Measurements from ENCODE around the gene TTC9.

TTC9 gene

DNA sequence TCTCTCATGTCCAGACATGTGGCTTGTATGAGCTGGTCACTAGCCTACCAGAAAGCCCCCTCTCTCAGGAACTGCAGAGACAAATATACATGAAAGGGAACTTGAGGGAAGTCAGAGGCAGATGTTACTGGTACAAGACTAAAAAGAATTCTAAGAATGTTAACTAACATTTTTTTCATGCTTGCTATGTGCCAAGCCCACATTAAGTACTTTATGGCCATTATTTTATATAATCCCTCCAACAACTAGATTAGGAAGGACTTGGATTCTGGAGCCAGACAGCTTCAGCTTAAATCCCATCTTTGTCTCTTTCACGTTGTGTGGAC, 24.6 kb downstream of the TTC9 start:
- no peak overlapping the region for H3K4me3 ChIP-seq (ENCODE audit: low read depth in 1 of 2, low read length in 1 of 2)
- no peaks in the 10 kb centered on the region for H3K27me3 ChIP-seq
- no peaks in the 10 kb centered on the region for H3K36me3 ChIP-seq
- no peaks in the 10 kb centered on the region for H3K9me3 ChIP-seq
- TF ChIP-seq, protein P1, sequence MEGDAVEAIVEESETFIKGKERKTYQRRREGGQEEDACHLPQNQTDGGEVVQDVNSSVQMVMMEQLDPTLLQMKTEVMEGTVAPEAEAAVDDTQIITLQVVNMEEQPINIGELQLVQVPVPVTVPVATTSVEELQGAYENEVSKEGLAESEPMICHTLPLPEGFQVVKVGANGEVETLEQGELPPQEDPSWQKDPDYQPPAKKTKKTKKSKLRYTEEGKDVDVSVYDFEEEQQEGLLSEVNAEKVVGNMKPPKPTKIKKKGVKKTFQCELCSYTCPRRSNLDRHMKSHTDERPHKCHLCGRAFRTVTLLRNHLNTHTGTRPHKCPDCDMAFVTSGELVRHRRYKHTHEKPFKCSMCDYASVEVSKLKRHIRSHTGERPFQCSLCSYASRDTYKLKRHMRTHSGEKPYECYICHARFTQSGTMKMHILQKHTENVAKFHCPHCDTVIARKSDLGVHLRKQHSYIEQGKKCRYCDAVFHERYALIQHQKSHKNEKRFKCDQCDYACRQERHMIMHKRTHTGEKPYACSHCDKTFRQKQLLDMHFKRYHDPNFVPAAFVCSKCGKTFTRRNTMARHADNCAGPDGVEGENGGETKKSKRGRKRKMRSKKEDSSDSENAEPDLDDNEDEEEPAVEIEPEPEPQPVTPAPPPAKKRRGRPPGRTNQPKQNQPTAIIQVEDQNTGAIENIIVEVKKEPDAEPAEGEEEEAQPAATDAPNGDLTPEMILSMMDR (IDR thresholded peaks at IDR 0.05): no peak
- no peak overlapping the region for H3K27ac ChIP-seq
- no peaks in the 10 kb centered on the region for H3K4me1 ChIP-seq (ENCODE audit: control insufficient read depth in 1 of 2, insufficient read depth in 1 of 2, low read depth in 1 of 2, low read length in 1 of 2)

DNA sequence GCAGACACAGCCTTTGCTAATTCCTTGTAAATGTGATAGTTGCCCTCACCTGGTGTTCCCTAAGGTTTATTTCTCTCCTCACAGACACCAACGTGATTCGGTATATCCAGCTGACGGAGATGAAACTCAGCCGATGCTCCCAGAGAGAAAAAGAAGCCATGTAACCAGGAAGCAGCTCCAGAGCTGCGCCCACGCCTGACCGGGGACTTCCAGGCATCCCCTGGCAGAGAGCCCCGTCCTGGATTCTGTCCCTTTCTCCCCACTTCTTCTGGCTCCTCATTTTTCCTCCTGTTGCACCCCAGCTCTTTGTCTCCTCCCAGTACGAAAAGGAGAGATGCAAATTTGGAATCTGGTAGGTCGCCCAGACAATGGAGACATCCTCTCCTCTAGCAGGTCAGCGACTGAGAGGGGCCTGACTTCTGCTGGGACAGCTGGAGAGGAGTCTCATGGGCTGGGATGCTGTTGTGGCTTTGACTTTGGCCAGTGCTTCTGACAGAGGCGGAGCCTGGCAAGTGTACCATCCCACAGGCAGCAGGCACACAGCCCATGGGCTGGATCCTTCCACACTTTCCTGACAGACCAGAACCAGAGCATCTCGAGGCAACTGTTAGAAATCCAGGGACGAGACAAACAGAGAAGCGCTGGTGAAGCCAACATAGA, 29.4 kb downstream of the TTC9 start:
- H3K36me3 ChIP-seq: no peaks in the 10 kb centered on the region
- no peaks in the 10 kb centered on the region for H3K9me3 ChIP-seq
- TF ChIP-seq, protein P1 (IDR thresholded peaks at IDR 0.05): no peak
- no peaks in the 10 kb centered on the region for H3K4me1 ChIP-seq (ENCODE audit: control insufficient read depth in 1 of 2, insufficient read depth in 1 of 2, low read depth in 1 of 2, low read length in 1 of 2)
- H3K4me3 ChIP-seq (ENCODE audit: low read depth in 1 of 2, low read length in 1 of 2): no peak overlapping the region
- H3K27me3 ChIP-seq: no peaks in the 10 kb centered on the region
- no peak overlapping the region for H3K27ac ChIP-seq

DNA sequence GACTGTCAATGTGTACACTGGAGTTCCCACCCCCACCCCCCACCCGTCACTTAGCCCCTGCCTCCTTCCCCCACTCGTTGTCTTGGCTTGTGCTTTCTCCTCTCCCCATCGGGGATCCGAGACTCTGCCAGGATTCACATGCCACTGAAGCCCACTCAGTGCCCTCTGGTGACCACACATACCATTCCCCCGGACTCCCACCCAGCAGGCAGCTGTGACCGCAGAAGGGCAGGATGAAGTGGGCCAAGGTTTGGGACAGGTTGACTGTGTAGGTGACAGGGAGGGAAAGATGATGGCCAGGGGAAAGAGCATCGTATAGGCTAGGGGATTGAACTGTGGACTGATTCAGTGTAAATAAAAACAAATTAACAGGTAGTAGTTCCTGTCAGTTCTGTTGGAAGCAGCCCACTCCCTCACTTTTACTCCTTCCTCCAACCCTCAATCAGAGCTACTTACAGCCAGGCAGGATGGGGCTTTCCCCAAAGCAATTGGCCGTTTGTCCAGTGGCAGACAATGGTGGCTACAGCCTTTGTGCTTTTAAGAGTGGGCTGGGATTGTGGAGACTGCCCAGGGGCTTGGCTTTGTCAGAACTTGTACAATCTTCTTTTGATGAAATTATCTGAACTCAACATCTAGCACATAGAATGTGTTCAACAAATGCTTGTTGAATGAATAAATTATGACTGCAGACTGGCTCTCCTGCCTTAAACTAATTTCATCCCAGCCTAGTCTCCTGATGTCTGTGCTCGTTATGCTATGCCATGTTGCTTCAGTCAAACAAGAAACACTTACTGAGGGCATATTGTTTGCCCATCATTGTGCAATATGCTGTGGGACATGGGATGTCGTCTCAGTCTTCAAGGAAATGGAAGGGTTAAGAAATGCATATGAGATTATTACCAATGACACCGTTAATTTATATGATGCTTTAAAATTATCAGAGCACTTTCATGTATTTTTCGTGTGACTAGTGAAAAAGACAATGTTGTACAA, 30.2 kb downstream of the TTC9 start:
- Histone ChIP-seq H3K27ac (no peak overlapping the region), H3K36me3 (no peaks in the 10 kb centered on the region), H3K9me3 (no peaks in the 10 kb centered on the region), H3K4me1 (ENCODE audit: control insufficient read depth in 1 of 2, insufficient read depth in 1 of 2, low read depth in 1 of 2, low read length in 1 of 2) (no peaks in the 10 kb centered on the region), H3K27me3 (no peaks in the 10 kb centered on the region), H3K4me3 (ENCODE audit: low read depth in 1 of 2, low read length in 1 of 2) (no peak overlapping the region)
- TF ChIP-seq, protein P1 (IDR thresholded peaks at IDR 0.05): no peak

DNA sequence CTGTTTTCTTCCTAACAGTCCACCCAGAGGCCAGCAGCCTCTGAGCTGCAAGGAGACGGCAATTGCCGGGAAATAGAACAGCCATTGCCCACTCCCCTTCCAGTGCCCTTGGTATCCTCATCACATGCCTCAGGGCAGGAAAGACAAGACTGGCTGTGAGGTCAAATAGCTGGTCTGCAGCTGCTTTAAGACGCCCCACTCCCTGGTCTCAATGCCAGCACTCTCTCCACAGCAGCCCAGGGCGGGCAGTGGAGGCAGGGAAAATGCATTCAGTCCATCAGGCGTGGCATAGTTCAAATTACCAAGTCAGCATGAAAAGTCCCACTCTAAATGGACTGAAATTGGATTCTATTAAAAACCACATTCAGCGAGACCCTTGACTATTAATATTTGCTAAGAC, 35.6 kb downstream of the TTC9 start:
- no peak overlapping the region for H3K4me3 ChIP-seq (ENCODE audit: low read depth in 1 of 2, low read length in 1 of 2)
- H3K36me3 ChIP-seq: no peaks in the 10 kb centered on the region
- no peaks in the 10 kb centered on the region for H3K27me3 ChIP-seq
- TF ChIP-seq, protein P1 (IDR thresholded peaks at IDR 0.05): no peak
- no peaks in the 10 kb centered on the region for H3K9me3 ChIP-seq
- H3K4me1 ChIP-seq (ENCODE audit: control insufficient read depth in 1 of 2, insufficient read depth in 1 of 2, low read depth in 1 of 2, low read length in 1 of 2): no peaks in the 10 kb centered on the region
- no peak overlapping the region for H3K27ac ChIP-seq

DNA sequence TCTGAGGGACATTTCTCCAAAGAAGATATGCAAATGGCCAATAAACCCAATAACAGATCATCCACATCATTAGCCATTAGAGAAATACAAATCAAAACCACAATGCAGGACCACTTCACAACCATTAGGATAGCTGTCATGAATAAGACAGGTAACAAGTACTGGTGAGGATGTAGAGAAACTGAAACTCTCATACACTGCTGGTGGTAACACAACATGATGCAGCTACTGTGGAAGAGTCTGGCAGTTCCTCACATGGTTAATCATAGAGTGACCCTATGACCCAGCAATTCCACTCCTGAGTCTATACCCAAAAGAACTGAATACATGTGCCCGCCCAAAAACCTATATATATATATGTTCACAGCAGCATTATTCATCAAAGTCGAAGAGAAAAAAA, 39.0 kb downstream of the TTC9 start:
- Histone ChIP-seq H3K4me3 (ENCODE audit: low read depth in 1 of 2, low read length in 1 of 2) (no peak overlapping the region), H3K9me3 (no peaks in the 10 kb centered on the region), H3K4me1 (ENCODE audit: control insufficient read depth in 1 of 2, insufficient read depth in 1 of 2, low read depth in 1 of 2, low read length in 1 of 2) (no peaks in the 10 kb centered on the region), H3K27me3 (no peaks in the 10 kb centered on the region), H3K36me3 (no peaks in the 10 kb centered on the region), H3K27ac (no peak overlapping the region)
- TF ChIP-seq, protein P1 (IDR thresholded peaks at IDR 0.05): no peak

Data from neutrophil (primary cell).